IMR-90 (cell line): ENCODE data around the gene DNAJC5. TPM values are rescaled to one million over a fixed set of nuclear protein-coding genes. Genes with fewer than 3 reads are reported as not detected.

ENCODE experiments used
- ATAC-seq: fragments of 200-7000 bp; cut with Tn5 transposase; 2 replicates; pipeline ENCODE4 v1.9.1; 2020; ENCODE audit warnings: low read depth, mild to moderate bottlenecking, moderate library complexity
- BruUV-seq: library from RNA; stranded (reverse); fragments of 400-500 nt; replicated peaks from 2 replicates; lab custom pipeline; 2021; lab: Mats Ljungman, UMichigan
- CTCF ChIA-PET: fragments of 300-600 bp; formaldehyde crosslinking; extraction: SDS; loops from one replicate; lab custom pipeline; 2021; ENCODE audit warnings: antibody characterized with exemption; lab: Yijun Ruan, JAX
- POLR2A ChIA-PET: fragments of 300-600 bp; sonication (Branson Sonifier 250); formaldehyde crosslinking; loops from one replicate; lab custom pipeline; 2022; ENCODE audit warnings: antibody characterized with exemption; ENCODE audit not compliant: unreplicated experiment; lab: Charles Lee
- DNase-seq: peaks from one replicate; pipeline ENCODE4 v3.0.0; 2013
- H2AFZ ChIP-seq: replicated peaks from 2 replicates; pipeline ENCODE3; 2013; ENCODE audit warnings: low read length, mild to moderate bottlenecking; ENCODE audit not compliant: poor library complexity
- H2AK5ac ChIP-seq: 2 replicates; pipeline ENCODE4 v1.6.1; 2013; ENCODE audit warnings: low read depth, low read length, inconsistent platforms
- H2AK9ac ChIP-seq: replicated peaks from 2 replicates; pipeline ENCODE3; 2013; ENCODE audit warnings: mild to moderate bottlenecking, low read depth, low read length, moderate library complexity; ENCODE audit not compliant: poor library complexity
- H2BK120ac ChIP-seq: 2 replicates; pipeline ENCODE4 v1.6.1; 2013; ENCODE audit warnings: low read depth, low read length, inconsistent platforms
- H2BK15ac ChIP-seq: 3 replicates; pipeline ENCODE4 v1.6.1; 2013; ENCODE audit warnings: low read depth, low read length, inconsistent platforms
- H2BK20ac ChIP-seq: 2 replicates; pipeline ENCODE4 v1.6.1; 2013; ENCODE audit warnings: low read depth, mild to moderate bottlenecking, inconsistent platforms, low read length, moderate library complexity
- H2BK5ac ChIP-seq: 2 replicates; pipeline ENCODE4 v1.6.1; 2013; ENCODE audit warnings: mild to moderate bottlenecking, low read depth, low read length, inconsistent platforms; ENCODE audit not compliant: poor library complexity, severe bottlenecking
- H3K14ac ChIP-seq: replicated peaks from 2 replicates; pipeline ENCODE4 v1.6.1; 2013; ENCODE audit warnings: low read depth, low read length, inconsistent platforms
- H3K18ac ChIP-seq: 2 replicates; pipeline ENCODE4 v1.6.1; 2013; ENCODE audit warnings: low read depth, low read length, control low read depth
- H3K23ac ChIP-seq: 2 replicates; pipeline ENCODE4 v1.6.1; 2013; ENCODE audit warnings: low read depth, low read length, inconsistent platforms
- H3K27ac ChIP-seq: 2 replicates; pipeline ENCODE4 v1.5.1; 2013; ENCODE audit warnings: mild to moderate bottlenecking, control low read depth, low read length; ENCODE audit not compliant: insufficient read depth
- H3K27me3 ChIP-seq: 2 replicates; pipeline ENCODE4 v1.6.1; 2013; ENCODE audit warnings: low read length; ENCODE audit not compliant: control insufficient read depth, insufficient read depth
- H3K36me3 ChIP-seq: 2 replicates; pipeline ENCODE4 v1.6.1; 2013; ENCODE audit warnings: low read length, mixed read lengths; ENCODE audit not compliant: control insufficient read depth, insufficient read depth
- H3K4ac ChIP-seq: 2 replicates; pipeline ENCODE4 v1.6.1; 2013; ENCODE audit warnings: low read depth, low read length, inconsistent platforms
- H3K4me1 ChIP-seq: 2 replicates; pipeline ENCODE4 v1.6.1; 2013; ENCODE audit warnings: low read length, mixed read lengths; ENCODE audit not compliant: control insufficient read depth, insufficient read depth
- H3K4me2 ChIP-seq: 2 replicates; pipeline ENCODE4 v1.6.1; 2013; ENCODE audit warnings: low read depth, mild to moderate bottlenecking, control low read depth, low read length, moderate library complexity
- H3K4me3 ChIP-seq: 2 replicates; pipeline ENCODE4 v1.5.1; 2013; ENCODE audit warnings: low read depth, mild to moderate bottlenecking, control low read depth, low read length, moderate library complexity; ENCODE audit not compliant: insufficient read depth
- H3K56ac ChIP-seq: 2 replicates; pipeline ENCODE4 v1.6.1; 2013; ENCODE audit warnings: low read length, inconsistent platforms; ENCODE audit not compliant: insufficient read depth; ENCODE audit errors: extremely low read depth
- H3K79me1 ChIP-seq, 2 experiments: 2 replicates each; pipeline ENCODE4 v1.6.1; 2013; ENCODE audit warnings: low read length in 2 of 2, inconsistent platforms in 1 of 2, low read depth in 1 of 2
- H3K9ac ChIP-seq: 2 replicates; pipeline ENCODE4 v1.6.1; 2013; ENCODE audit warnings: low read depth, low read length, control low read depth
- H3K9me1 ChIP-seq: 2 replicates; pipeline ENCODE4 v1.6.1; 2013; ENCODE audit warnings: low read length, inconsistent platforms; ENCODE audit not compliant: insufficient read depth
- H3K9me3 ChIP-seq: 2 replicates; pipeline ENCODE4 v1.6.1; 2013; ENCODE audit warnings: low read length; ENCODE audit not compliant: control insufficient read depth, insufficient read depth
- H4K20me1 ChIP-seq: 2 replicates; pipeline ENCODE4 v1.6.1; 2013; ENCODE audit warnings: low read length, inconsistent platforms; ENCODE audit not compliant: insufficient read depth
- H4K5ac ChIP-seq: 2 replicates; pipeline ENCODE4 v1.6.1; 2013; ENCODE audit warnings: mild to moderate bottlenecking, low read depth, low read length, control low read depth
- H4K8ac ChIP-seq, 2 experiments: 2 replicates each; pipeline ENCODE4 v1.6.1; 2013; ENCODE audit warnings: low read depth in 2 of 2, low read length in 2 of 2, control low read depth in 1 of 2, inconsistent platforms in 1 of 2
- H4K91ac ChIP-seq: 2 replicates; pipeline ENCODE4 v1.6.1; 2013; ENCODE audit warnings: low read depth, low read length, inconsistent platforms; ENCODE audit not compliant: insufficient read depth
- MXI1 ChIP-seq: IDR thresholded peaks from 2 replicates; pipeline ENCODE4 v1.6.1; 2012; ENCODE audit warnings: low read depth, mild to moderate bottlenecking, low read length, moderate library complexity, borderline replicate concordance
- POLR2A ChIP-seq: IDR thresholded peaks from 2 replicates; pipeline ENCODE4 v1.6.1; 2012; ENCODE audit warnings: mild to moderate bottlenecking, low read depth, low read length
- WGBS, 2 experiments: methylation state at CpG; one replicate each; pipeline versions ENCODE4 v1.1.5 to v1.1.7; 2013; ENCODE audit warnings: missing lambda C conversion rate in 2 of 2; ENCODE audit not compliant: insufficient read length in 1 of 2; ENCODE audit errors: extremely low coverage in 2 of 2; 5-methylcytosine and 5-hydroxymethylcytosine counted together
- dilution Hi-C: fragments of 300-500 bp; cut with HindIII; formaldehyde crosslinking; loops from one replicate; pipeline ENCODE4 v1.14.3; 2018; ENCODE audit warnings: low sequenced_read_pairs; ENCODE audit not compliant: unreplicated experiment
- in situ Hi-C: fragments of 300-500 bp; cut with MboI; formaldehyde crosslinking; loops from 3 replicates; pipeline ENCODE4 v1.14.3; 2019; ENCODE audit warnings: low sequenced_read_pairs, inconsistent platforms, mixed read lengths
- intact Hi-C: fragments of 100-400 bp; cut with micrococcal nuclease; formaldehyde crosslinking; loops from 2 replicates; pipeline ENCODE4 v1.10.0; 2022
- polyA plus RNA-seq, 3 experiments: library from polyadenylated mRNA; depleted of rRNA; stranded (reverse); fragments of >200 nt; gene quantifications; 2 replicates each; pipeline ENCODE4 v1.2.3, GENCODE V29; 2012; ENCODE audit warnings: low replicate concordance in 1 of 3
- total RNA-seq: library from RNA; depleted of rRNA; stranded (reverse); fragments of >200 nt; gene quantifications from 2 replicates; pipeline ENCODE4 v1.2.3, GENCODE V29; 2012

Gene DNAJC5
- total and polyA plus RNA-seq, 2 of the 4 experiments (the other 2 are of a cell fraction): 35.6 to 45.2 TPM

DNA sequence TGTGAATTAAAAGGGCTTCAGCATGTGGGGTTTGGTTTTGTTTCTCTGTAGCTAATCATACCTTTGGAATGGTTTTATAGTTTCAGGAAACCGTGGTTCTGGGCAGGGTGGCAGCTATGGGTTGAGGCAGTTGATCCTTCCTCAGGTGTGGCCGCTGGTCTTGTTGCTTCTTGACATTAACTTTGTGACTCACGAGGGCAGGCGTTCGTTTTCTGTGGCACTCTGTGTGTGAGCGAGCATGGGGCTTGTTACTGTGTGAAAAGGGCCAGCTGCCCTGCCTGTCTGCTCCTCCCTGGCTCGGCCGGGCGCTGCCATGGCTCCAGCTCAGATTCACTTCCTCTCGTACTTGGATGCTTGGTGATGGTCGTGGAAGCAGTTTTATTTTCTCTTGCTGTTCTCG, 16.2 kb downstream of the DNAJC5 start:
- no peak overlapping the region for H2BK15ac ChIP-seq
- H4K91ac ChIP-seq: no peak overlapping the region
- CTCF ChIA-PET: no interaction called here
- H3K9ac ChIP-seq: peak overlapping the region; percentile 49
- H2BK5ac ChIP-seq: no peak overlapping the region
- in situ Hi-C loops: no loop called here
- BruUV-seq: no TSS peak
- H3K27me3 ChIP-seq: no peaks in the 10 kb centered on the region
- H3K18ac ChIP-seq: no peak overlapping the region
- DNase-seq: peak; percentile 50
- H3K14ac ChIP-seq: no peak overlapping the region
- H2AK9ac ChIP-seq: no peak overlapping the region
- H3K36me3 ChIP-seq: peaks cover 4% of the 10 kb centered on the region
- TF ChIP-seq MXI1: 0 out of 2 replicates have a peak, but pooled peaks have one; percentile 27
- no peak for TF ChIP-seq POLR2A
- no peak overlapping the region for H3K56ac ChIP-seq
- H3K79me1 ChIP-seq: peaks cover 10 to 79% of the 10 kb centered on the region in 2 experiments
- no peak overlapping the region for H2BK20ac ChIP-seq
- no peak overlapping the region for H2BK120ac ChIP-seq
- peaks cover 5% of the 10 kb centered on the region; the same call in 1 of the 2 replicates for H3K9me1 ChIP-seq
- no peak overlapping the region for H4K8ac ChIP-seq
- no peak overlapping the region for H4K5ac ChIP-seq
- dilution Hi-C loops: no loop called here
- H3K4me3 ChIP-seq: no peak overlapping the region
- H3K23ac ChIP-seq: no peak overlapping the region
- H4K20me1 ChIP-seq: peaks cover 93% of the 10 kb centered on the region
- H3K27ac ChIP-seq: peak overlapping the region; percentile 15; the same call in 1 of the 2 replicates
- intact Hi-C loops: no loop called here
- POLR2A ChIA-PET: interaction anchor here (1.1 kb wide), 1 partner anchor 16 kb away, joined by 3 read pairs; no protein-coding TSS in a partner anchor
- WGBS, 2 experiments: 29% methylated on average over 3 of the region's 12 CpGs; no CpG with 5 or more reads in 1 of the 2 experiments
- 0 out of 2 replicates have a peak, but pooled peaks cover 2% of the 10 kb centered on the region for H3K9me3 ChIP-seq
- ATAC-seq: peak; percentile 80
- H3K4me2 ChIP-seq: peak overlapping the region; percentile 9
- peaks cover 4% of the 10 kb centered on the region; the same call in 1 of the 2 replicates for H3K4me1 ChIP-seq
- H3K4ac ChIP-seq: no peak overlapping the region
- no peak overlapping the region for H2AFZ ChIP-seq
- no peak overlapping the region for H2AK5ac ChIP-seq
